Measurements from ENCODE around the gene L1CAM. TPM values are rescaled to one million over a fixed set of nuclear protein-coding genes. Genes with fewer than 3 reads are reported as not detected.

L1CAM gene
- total and polyA plus RNA-seq, 4 experiments from 2014 or later, result 0.26 to 1.8 (median 0.80) TPM

GRCh38 chrX:153845842-153846241, 40.1 kb downstream of the L1CAM start:
- Mint-ChIP-seq H3K27me3 (peaks cover 0 to 3% of the 10 kb centered on the region in 2 donors), H3K27ac (no peak overlapping the region), H3K4me1 (no peaks in the 10 kb centered on the region), H3K9me3 (no peaks in the 10 kb centered on the region), H3K36me3 (no peaks in the 10 kb centered on the region), H3K4me3 (no peak overlapping the region)
- DNase-seq, result no peak
- POLR2A ChIA-PET (ENCODE audit: partially characterized antibody), result no interaction called here
- Histone ChIP-seq H3K36me3 (ENCODE audit: insufficient read depth, low read length) (no peaks in the 10 kb centered on the region), H3K27me3 (ENCODE audit: insufficient read depth, low read length) (no peaks in the 10 kb centered on the region), H3K9me3 (ENCODE audit: control insufficient read depth in 1 of 2, low read length in 2 of 2) (no peaks in the 10 kb centered on the region), H3K4me1 (ENCODE audit: insufficient read depth, low read length) (no peaks in the 10 kb centered on the region), H3K4me3 (ENCODE audit: low read length in 2 of 2) (no peak overlapping the region), H3K27ac (ENCODE audit: low read depth, low read length) (no peak overlapping the region)
- CTCF ChIA-PET (ENCODE audit: partially characterized antibody), result no interaction called here
- intact Hi-C loops (cut with micrococcal nuclease), result no loop called here

GRCh38 chrX:153845195-153845594, 40.8 kb downstream of the L1CAM start:
- Mint-ChIP-seq H3K4me1 (no peaks in the 10 kb centered on the region), H3K9me3 (no peaks in the 10 kb centered on the region), H3K27ac (no peak overlapping the region), H3K4me3 (no peak overlapping the region), H3K27me3 (peaks cover 0 to 3% of the 10 kb centered on the region in 2 donors), H3K36me3 (no peaks in the 10 kb centered on the region)
- no peaks in the 10 kb centered on the region for H3K27me3 ChIP-seq (ENCODE audit: insufficient read depth, low read length)
- no peaks in the 10 kb centered on the region for H3K4me1 ChIP-seq (ENCODE audit: insufficient read depth, low read length)
- no peaks in the 10 kb centered on the region for H3K9me3 ChIP-seq (ENCODE audit: control insufficient read depth in 1 of 2, low read length in 2 of 2)
- DNase-seq, result no peak
- CTCF ChIA-PET (ENCODE audit: partially characterized antibody), result no interaction called here
- H3K4me3 ChIP-seq (ENCODE audit: low read length in 2 of 2), result no peak overlapping the region
- no peaks in the 10 kb centered on the region for H3K36me3 ChIP-seq (ENCODE audit: insufficient read depth, low read length)
- H3K27ac ChIP-seq (ENCODE audit: low read depth, low read length), result no peak overlapping the region
- POLR2A ChIA-PET (ENCODE audit: partially characterized antibody), result no interaction called here
- intact Hi-C loops (cut with micrococcal nuclease), result no loop called here

- Histone ChIP-seq H3K4me3 (ENCODE audit: low read length in 2 of 2) (no peak overlapping the region), H3K27me3 (ENCODE audit: insufficient read depth, low read length) (no peaks in the 10 kb centered on the region), H3K36me3 (ENCODE audit: insufficient read depth, low read length) (no peaks in the 10 kb centered on the region), H3K4me1 (ENCODE audit: insufficient read depth, low read length) (no peaks in the 10 kb centered on the region), H3K9me3 (ENCODE audit: control insufficient read depth in 1 of 2, low read length in 2 of 2) (no peaks in the 10 kb centered on the region), H3K27ac (ENCODE audit: low read depth, low read length) (no peak overlapping the region)
- DNase-seq, result no peak
- no peak overlapping the region for H3K4me3 Mint-ChIP-seq
- H3K27ac Mint-ChIP-seq, result no peak overlapping the region
- POLR2A ChIA-PET (ENCODE audit: partially characterized antibody), result no interaction called here
- intact Hi-C loops (cut with micrococcal nuclease), result no loop called here
- H3K4me1 Mint-ChIP-seq, result no peaks in the 10 kb centered on the region
- CTCF ChIA-PET (ENCODE audit: partially characterized antibody), result no interaction called here
- H3K36me3 Mint-ChIP-seq, result no peaks in the 10 kb centered on the region
- H3K9me3 Mint-ChIP-seq, result no peaks in the 10 kb centered on the region
- H3K27me3 Mint-ChIP-seq, result peaks cover 0 to 3% of the 10 kb centered on the region in 2 donors
These were observed 41.4 kb downstream of the L1CAM start for GRCh38 chrX:153844509-153845082.

GRCh38 chrX:153836921-153837320, 49.1 kb downstream of the L1CAM start:
- Mint-ChIP-seq H3K27me3 (no peaks in the 10 kb centered on the region), H3K9me3 (no peaks in the 10 kb centered on the region), H3K27ac (peak overlapping the region in 1 of 7 donors; percentile 25), H3K4me3 (no peak overlapping the region), H3K36me3 (no peaks in the 10 kb centered on the region), H3K4me1 (peaks cover 0 to 4% (median under 1%) of the 10 kb centered on the region in 4 donors)
- no peak overlapping the region for H3K4me3 ChIP-seq (ENCODE audit: low read length in 2 of 2)
- no peak for DNase-seq
- CTCF ChIA-PET (ENCODE audit: partially characterized antibody), result no interaction called here
- intact Hi-C loops (cut with micrococcal nuclease), result no loop called here
- H3K4me1 ChIP-seq (ENCODE audit: insufficient read depth, low read length), result no peaks in the 10 kb centered on the region
- no peaks in the 10 kb centered on the region for H3K36me3 ChIP-seq (ENCODE audit: insufficient read depth, low read length)
- H3K27me3 ChIP-seq (ENCODE audit: insufficient read depth, low read length), result no peaks in the 10 kb centered on the region
- H3K27ac ChIP-seq (ENCODE audit: low read depth, low read length), result no peak overlapping the region
- H3K9me3 ChIP-seq (ENCODE audit: control insufficient read depth in 1 of 2, low read length in 2 of 2), result no peaks in the 10 kb centered on the region
- POLR2A ChIA-PET (ENCODE audit: partially characterized antibody), result no interaction called here

GRCh38 chrX:153832728-153833127, 53.2 kb downstream of the L1CAM start:
- no peaks in the 10 kb centered on the region for H3K36me3 Mint-ChIP-seq
- H3K9me3 ChIP-seq (ENCODE audit: control insufficient read depth in 1 of 2, low read length in 2 of 2), result no peaks in the 10 kb centered on the region
- no peak overlapping the region for H3K27ac ChIP-seq (ENCODE audit: low read depth, low read length)
- no peaks in the 10 kb centered on the region for H3K9me3 Mint-ChIP-seq
- no peak for DNase-seq
- no peaks in the 10 kb centered on the region for H3K36me3 ChIP-seq (ENCODE audit: insufficient read depth, low read length)
- CTCF ChIA-PET (ENCODE audit: partially characterized antibody), result no interaction called here
- intact Hi-C loops (cut with micrococcal nuclease), result no loop called here
- H3K4me1 ChIP-seq (ENCODE audit: insufficient read depth, low read length), result peaks cover 10% of the 10 kb centered on the region
- POLR2A ChIA-PET (ENCODE audit: partially characterized antibody), result no interaction called here
- no peaks in the 10 kb centered on the region for H3K27me3 ChIP-seq (ENCODE audit: insufficient read depth, low read length)
- peaks cover 1 to 20% (median 7%) of the 10 kb centered on the region in 4 donors for H3K4me1 Mint-ChIP-seq
- H3K27me3 Mint-ChIP-seq, result no peaks in the 10 kb centered on the region
- H3K4me3 Mint-ChIP-seq, result peak overlapping the region in 1 of 8 donors; percentile 21
- no peak overlapping the region for H3K4me3 ChIP-seq (ENCODE audit: low read length in 2 of 2)
- H3K27ac Mint-ChIP-seq, result no peak overlapping the region

- no peak overlapping the region for H3K4me3 ChIP-seq (ENCODE audit: low read length in 2 of 2)
- Mint-ChIP-seq H3K27ac (peak overlapping the region in 3 of 7 donors; percentile 21 to 40 (median 35)), H3K36me3 (no peaks in the 10 kb centered on the region), H3K4me1 (peaks cover 12 to 31% (median 18%) of the 10 kb centered on the region in 4 donors), H3K4me3 (peak overlapping the region; percentile 48 to 74 (median 62)), H3K27me3 (no peaks in the 10 kb centered on the region), H3K9me3 (no peaks in the 10 kb centered on the region)
- no peaks in the 10 kb centered on the region for H3K36me3 ChIP-seq (ENCODE audit: insufficient read depth, low read length)
- CTCF ChIA-PET (ENCODE audit: partially characterized antibody), result no interaction called here
- no peak overlapping the region for H3K27ac ChIP-seq (ENCODE audit: low read depth, low read length)
- peaks cover 21% of the 10 kb centered on the region for H3K4me1 ChIP-seq (ENCODE audit: insufficient read depth, low read length)
- H3K27me3 ChIP-seq (ENCODE audit: insufficient read depth, low read length), result no peaks in the 10 kb centered on the region
- H3K9me3 ChIP-seq (ENCODE audit: control insufficient read depth in 1 of 2, low read length in 2 of 2), result no peaks in the 10 kb centered on the region
- POLR2A ChIA-PET (ENCODE audit: partially characterized antibody), result no interaction called here
- no peak for DNase-seq
- intact Hi-C loops (cut with micrococcal nuclease), result no loop called here
These were observed 54.4 kb downstream of the L1CAM start for GRCh38 chrX:153831429-153832150.

GRCh38 chrX:153830640-153831428, 55.1 kb downstream of the L1CAM start:
- no peaks in the 10 kb centered on the region for H3K27me3 Mint-ChIP-seq
- no peaks in the 10 kb centered on the region for H3K36me3 Mint-ChIP-seq
- peak overlapping the region; percentile 15 to 79 (median 73) for H3K4me3 Mint-ChIP-seq
- no peaks in the 10 kb centered on the region for H3K9me3 ChIP-seq (ENCODE audit: control insufficient read depth in 1 of 2, low read length in 2 of 2)
- H3K27me3 ChIP-seq (ENCODE audit: insufficient read depth, low read length), result no peaks in the 10 kb centered on the region
- no peaks in the 10 kb centered on the region for H3K9me3 Mint-ChIP-seq
- H3K4me1 Mint-ChIP-seq, result peaks cover 12 to 31% (median 19%) of the 10 kb centered on the region in 4 donors
- H3K27ac Mint-ChIP-seq, result peak overlapping the region in 1 of 7 donors; percentile 75
- no peak for DNase-seq
- H3K4me1 ChIP-seq (ENCODE audit: insufficient read depth, low read length), result peaks cover 21% of the 10 kb centered on the region
- POLR2A ChIA-PET (ENCODE audit: partially characterized antibody), result no interaction called here
- no peak overlapping the region for H3K4me3 ChIP-seq (ENCODE audit: low read length in 2 of 2)
- intact Hi-C loops (cut with micrococcal nuclease), result no loop called here
- no peaks in the 10 kb centered on the region for H3K36me3 ChIP-seq (ENCODE audit: insufficient read depth, low read length)
- H3K27ac ChIP-seq (ENCODE audit: low read depth, low read length), result no peak overlapping the region
- CTCF ChIA-PET (ENCODE audit: partially characterized antibody), result no interaction called here

Measured in CD4-positive, alpha-beta memory T cell (primary cell).